Measurements from ENCODE around the gene LY9. TPM values are rescaled to one million over a fixed set of nuclear protein-coding genes. Genes with fewer than 3 reads are reported as not detected.

LY9 gene
- total RNA-seq, 1 experiment from 2014 or later, result not detected

DNA sequence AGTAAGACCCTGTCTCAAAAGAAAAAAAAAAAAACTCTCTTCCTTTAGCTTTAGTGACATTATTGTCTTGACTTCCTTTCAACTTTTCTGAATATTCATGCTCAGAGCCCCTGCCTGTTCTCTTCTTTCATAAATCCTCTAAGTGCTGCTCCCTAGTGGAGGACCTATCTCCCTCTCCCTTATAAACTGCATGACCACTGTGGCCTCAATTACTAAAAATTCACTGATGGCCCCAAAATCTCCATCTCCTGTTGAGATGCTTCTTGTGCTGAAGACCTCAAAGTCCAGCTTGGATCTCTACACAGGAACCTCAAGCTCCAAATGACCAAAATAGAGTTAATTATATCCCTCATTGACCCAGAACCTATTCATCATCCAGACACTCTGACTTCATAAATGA lies 81.2 kb downstream of the LY9 start:
- TF ChIP-seq EZH2 (IDR thresholded peaks at IDR 0.05; ENCODE audit: borderline replicate concordance, low read depth, low read length, poor library complexity, severe bottlenecking), result no peak
- TF ChIP-seq, protein P1, sequence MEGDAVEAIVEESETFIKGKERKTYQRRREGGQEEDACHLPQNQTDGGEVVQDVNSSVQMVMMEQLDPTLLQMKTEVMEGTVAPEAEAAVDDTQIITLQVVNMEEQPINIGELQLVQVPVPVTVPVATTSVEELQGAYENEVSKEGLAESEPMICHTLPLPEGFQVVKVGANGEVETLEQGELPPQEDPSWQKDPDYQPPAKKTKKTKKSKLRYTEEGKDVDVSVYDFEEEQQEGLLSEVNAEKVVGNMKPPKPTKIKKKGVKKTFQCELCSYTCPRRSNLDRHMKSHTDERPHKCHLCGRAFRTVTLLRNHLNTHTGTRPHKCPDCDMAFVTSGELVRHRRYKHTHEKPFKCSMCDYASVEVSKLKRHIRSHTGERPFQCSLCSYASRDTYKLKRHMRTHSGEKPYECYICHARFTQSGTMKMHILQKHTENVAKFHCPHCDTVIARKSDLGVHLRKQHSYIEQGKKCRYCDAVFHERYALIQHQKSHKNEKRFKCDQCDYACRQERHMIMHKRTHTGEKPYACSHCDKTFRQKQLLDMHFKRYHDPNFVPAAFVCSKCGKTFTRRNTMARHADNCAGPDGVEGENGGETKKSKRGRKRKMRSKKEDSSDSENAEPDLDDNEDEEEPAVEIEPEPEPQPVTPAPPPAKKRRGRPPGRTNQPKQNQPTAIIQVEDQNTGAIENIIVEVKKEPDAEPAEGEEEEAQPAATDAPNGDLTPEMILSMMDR (conservative IDR thresholded peaks at IDR 0.05; ENCODE audit: low read depth, low read length), result peak; percentile 49
- peak; percentile 49 for DNase-seq (ENCODE audit: low spot score)
- POLR2A ChIA-PET (ENCODE audit: low non-redundant PET), result no interaction called here
- no peak overlapping the region for H3K27ac ChIP-seq (ENCODE audit: low read depth, low read length, poor library complexity, severe bottlenecking)
- no peaks in the 10 kb centered on the region for H3K4me1 ChIP-seq (ENCODE audit: insufficient read depth, low read length, poor library complexity, severe bottlenecking)
- no peak overlapping the region for H3K4me3 ChIP-seq (ENCODE audit: low read depth, low read length, poor library complexity, severe bottlenecking)
- H3K36me3 ChIP-seq (ENCODE audit: insufficient read depth, low read length, poor library complexity, severe bottlenecking), result no peaks in the 10 kb centered on the region
- peaks cover 20% of the 10 kb centered on the region for H3K27me3 ChIP-seq (replicated peaks; ENCODE audit: insufficient read depth, low read depth, low read length, poor library complexity)
- H3K9me3 ChIP-seq (ENCODE audit: low read depth, low read length, poor library complexity, severe bottlenecking), result no peaks in the 10 kb centered on the region
- CTCF ChIA-PET, result no interaction called here
- intact Hi-C loops (cut with micrococcal nuclease; ENCODE audit: unreplicated experiment), result no loop called here
- BruUV-seq (replicated peaks), result no TSS peak

Other genes starting within 250 kb of the LY9 start
- not detected in 2 replicates for gene CD84, start 216.7 kb upstream of the LY9 start, total RNA-seq (2021)
- gene SLAMF1, start 149.1 kb upstream of the LY9 start, total RNA-seq (2021), result 1.1 and 2.2 TPM in 2 replicates
- not detected in 2 replicates for gene CD48, start 84.4 kb upstream of the LY9 start, total RNA-seq (2021)
- gene SLAMF7, start 56.9 kb upstream of the LY9 start, total RNA-seq (2021), result not detected in 2 replicates
- not detected in 2 replicates for gene CD244, start 66.7 kb downstream of the LY9 start, total RNA-seq (2021)
- gene ITLN1, start 89.0 kb downstream of the LY9 start, total RNA-seq (2021), result not detected in 2 replicates
- not detected in 2 replicates for gene ITLN2, start 158.6 kb downstream of the LY9 start, total RNA-seq (2021)
- 2.3 and 4.1 TPM in 2 replicates for gene F11R, start 225.0 kb downstream of the LY9 start, total RNA-seq (2021)
- gene TSTD1, start 242.8 kb downstream of the LY9 start, total RNA-seq (2021), result 1.2 and 1.3 TPM in 2 replicates
- 54.5 and 57.9 TPM in 2 replicates for gene USF1, start 249.8 kb downstream of the LY9 start, total RNA-seq (2021)